ENCODE results near the gene HID1. TPM values are rescaled to one million over a fixed set of nuclear protein-coding genes. Genes with fewer than 3 reads are reported as not detected.

HID1 gene
- total RNA-seq, 1 donor from 2014 or later = 8.9 TPM

DNA sequence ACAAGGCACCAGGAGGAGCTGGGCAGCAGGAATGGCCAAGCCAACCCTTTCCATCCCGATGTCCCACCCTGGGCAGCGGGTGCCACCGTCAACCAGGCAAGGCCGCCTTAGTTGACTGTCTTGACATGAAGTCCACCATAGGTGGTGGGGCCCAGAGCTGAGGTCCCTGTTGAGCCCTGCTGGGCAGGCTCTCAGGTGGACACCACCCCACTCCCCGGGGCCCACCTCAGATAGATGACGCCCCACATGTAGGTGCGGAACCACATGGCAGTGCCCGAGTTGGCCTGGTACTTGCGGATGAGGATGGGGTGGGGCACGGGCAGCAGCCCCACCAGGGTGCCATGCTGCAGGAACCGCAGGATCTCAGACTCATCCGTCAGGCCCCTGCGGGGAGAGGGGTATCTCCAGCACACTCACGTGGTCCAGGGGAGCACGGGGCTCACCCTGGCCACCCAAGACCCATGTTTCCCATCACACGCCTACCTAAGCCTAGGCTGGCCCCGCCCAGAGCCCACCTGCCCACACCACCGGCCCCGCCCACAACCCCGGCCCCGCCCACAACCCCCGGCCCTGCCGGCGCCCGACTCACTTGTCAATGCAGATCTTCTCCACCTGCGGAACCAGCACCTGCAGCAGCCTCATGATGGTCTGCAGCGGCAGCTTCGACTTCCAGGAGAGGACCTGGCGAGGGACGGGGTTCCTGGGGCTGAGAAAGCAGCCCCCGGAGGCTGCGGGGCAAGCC, 20.7 kb downstream of the HID1 start:
- DNase-seq (ENCODE audit: low spot score) = no peak

DNA sequence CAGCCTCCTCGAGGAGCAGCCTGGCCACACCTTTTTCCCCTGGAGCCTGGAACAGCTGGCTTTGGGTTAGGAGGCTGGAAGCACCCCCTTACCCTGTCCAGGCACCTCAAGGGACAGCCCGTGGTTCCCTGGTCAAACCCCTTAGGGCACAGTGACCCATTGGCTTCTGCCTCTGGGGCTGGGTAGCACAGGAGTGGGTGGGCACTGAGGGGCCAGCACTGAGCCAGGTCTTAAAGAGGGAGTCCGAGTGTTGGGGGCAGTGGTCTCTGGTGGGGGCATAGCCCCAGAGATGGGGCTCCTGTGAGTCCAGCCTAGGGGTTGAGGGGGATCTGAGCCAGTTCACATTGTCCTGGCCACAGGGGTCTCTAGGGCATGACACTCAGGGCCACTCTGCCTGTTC, 21.5 kb downstream of the HID1 start:
- DNase-seq (ENCODE audit: low spot score) = no peak

DNA sequence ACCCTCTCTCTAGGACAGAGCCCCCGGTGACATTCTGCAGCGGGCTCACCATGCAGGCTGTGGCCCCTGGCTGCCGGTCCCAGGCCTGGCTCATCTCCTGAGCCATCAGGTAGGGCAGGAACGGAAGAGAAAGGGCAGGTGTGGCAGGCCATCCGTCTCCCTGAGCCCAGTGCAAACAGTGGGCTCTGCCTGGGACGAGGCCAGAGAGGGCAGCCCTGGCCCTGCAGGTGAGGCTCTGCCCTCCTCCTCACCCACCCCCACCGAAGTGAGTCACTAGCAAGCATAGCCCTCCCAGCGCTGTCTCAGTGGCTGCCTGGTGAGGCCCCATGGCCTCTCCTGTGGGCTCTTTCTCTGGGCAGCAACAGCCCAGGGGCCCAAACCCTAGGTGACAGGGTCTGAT, 22.4 kb downstream of the HID1 start:
- no peak for DNase-seq (ENCODE audit: low spot score)

DNA sequence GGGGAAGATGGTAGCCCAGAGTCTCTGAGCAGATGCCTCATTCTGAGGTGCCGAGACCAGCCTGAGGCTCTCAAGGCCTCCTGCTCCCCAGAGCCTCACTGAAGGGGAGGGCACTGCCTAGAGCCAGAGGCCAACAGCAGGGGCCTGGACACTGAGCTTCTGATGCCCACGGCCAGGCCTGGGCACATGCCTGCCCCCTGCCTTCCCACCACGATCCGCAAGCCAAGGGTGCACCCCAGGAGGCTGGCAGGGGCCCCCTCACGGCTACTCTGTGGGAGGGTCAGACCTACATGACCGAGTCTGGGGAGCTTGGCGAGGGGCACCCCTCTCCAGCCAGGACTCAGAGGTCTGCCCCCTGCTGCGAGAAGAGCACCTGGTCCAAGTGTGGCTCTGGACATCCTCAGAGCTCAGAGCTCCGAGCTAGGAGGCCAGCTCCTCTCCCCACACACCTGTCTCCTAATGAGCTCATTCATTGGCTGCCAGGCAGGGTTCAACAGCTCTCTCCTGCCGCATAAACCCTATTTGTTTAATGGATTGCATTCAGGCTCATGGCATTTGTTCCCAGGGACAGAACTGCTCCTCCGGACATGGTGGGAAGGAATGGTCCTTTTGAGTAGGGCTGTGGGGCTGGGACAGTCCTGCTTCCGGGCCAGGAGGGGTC, 23.0 kb downstream of the HID1 start:
- DNase-seq (ENCODE audit: low spot score) = no peak

DNA sequence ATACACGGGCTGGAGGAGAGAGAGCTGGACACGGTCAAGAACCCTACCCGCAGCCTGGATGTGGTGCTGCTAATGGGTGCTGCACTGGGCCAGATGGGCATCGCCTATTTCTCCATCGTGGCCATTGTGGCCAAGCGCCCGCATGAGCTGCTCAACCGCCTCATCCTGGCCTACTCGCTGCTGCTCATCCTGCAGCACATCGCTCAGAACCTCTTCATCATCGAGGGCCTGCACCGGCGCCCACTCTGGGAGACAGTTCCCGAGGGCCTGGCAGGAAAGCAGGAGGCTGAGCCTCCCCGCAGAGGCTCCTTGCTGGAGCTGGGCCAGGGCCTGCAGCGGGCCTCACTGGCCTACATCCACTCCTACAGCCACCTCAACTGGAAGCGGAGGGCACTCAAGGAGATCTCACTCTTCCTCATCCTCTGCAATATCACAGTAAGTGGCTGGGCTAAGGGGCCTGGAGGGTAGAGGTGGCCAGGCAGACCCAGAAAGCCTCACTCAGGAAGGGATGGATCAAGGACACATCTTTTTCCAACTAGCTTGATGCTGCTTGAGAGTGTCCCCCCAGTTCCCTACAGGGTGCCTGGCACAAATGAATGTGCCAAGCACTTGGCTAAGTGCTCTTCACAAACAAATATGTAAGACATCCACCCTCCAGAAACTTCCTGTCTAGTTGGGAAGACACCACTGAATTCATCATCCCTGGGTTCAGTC, 25.4 kb downstream of the HID1 start:
- DNase-seq (ENCODE audit: low spot score) = no peak

DNA sequence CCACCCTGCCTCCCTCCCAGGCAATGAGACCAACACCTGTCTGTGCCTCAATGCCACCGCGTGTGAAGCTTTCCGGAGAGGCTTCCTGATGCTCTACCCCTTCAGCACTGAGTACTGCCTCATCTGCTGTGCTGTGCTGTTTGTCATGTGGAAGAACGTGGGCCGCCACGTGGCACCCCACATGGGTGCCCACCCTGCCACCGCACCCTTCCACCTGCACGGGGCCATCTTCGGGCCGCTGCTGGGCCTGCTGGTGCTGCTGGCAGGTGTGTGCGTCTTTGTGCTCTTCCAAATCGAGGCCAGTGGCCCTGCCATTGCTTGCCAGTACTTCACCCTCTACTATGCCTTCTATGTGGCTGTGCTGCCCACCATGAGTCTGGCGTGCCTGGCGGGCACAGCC, 25.9 kb downstream of the HID1 start:
- DNase-seq (ENCODE audit: low spot score) = no peak

DNA sequence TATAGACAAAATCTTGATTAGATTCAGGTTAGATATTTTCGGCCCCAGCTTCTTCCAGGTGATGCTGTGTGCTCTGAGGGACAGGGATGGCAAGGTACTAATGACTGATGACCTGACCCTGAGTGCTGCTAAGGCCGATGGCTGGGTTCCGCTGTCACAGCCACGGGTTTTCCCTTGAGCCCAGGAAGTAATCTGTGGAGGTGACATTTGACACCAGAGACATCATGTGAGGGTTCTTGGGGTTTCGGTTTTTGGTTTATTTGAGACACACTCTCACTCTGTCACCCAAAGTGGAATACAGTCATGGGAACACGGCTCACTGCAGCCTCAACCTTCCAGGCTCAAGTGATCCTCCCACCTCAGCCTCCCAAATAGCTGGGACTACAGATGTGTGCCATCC, 27.0 kb downstream of the HID1 start:
- DNase-seq (ENCODE audit: low spot score) = no peak

DNA sequence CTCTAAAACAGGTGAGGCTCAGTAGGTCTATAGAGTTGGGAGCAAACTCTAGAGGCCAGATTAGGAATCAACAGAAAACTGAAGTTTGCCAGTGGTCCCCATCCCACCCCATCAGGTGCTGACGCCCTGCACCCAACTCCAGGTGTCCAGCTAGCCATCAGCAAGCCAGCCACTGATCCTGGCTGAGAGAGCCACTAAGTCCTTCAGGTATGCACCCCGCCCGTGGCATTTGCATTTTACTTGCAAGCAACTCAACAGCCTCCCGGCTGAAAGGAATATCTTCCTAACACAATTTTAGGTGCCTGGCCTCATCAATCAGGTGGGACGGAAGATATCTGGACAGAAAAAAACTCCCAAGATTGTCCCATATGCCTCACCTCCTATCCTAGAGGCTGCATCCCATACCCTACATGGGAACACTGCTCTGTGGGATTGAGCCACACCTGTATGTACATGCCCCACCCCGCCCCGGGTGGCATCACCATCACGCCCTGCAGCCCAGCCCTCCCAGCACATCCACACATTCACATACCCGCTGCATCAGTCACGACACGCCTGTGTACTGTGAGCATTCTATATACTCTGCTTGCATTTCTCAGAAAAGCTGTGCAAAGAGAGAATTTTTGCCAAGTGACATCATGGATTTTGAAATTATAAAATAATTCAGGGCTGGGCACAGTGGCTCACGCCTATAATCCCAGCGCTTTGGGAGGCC, 28.6 kb downstream of the HID1 start:
- no peak for DNase-seq (ENCODE audit: low spot score)

DNA sequence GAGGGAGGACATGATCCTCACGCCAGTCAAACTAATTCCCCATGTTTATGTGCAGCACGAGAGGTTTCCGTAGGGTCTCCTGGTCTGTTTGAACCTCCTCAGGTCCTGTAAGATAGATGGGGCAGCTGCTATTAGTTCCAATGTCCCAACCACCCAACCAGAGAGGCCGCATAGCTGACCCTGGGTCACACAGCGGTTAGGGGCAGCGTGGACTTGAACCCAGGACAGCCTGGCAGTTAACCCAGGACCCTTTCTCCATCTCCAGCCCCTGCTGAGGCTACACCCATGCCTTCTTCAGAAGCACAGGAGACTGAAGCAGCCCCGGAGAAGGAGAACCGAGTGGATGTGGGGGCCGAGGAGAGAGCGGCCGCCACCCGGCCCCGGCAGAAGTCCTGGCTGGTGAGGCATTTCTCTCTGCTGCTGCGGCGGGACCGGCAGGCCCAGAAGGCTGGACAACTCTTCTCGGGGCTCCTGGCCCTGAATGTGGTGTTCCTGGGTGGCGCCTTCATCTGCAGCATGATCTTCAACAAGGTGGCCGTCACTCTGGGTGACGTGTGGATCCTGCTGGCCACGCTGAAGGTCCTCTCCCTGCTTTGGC, 31.3 kb downstream of the HID1 start:
- no peak for DNase-seq (ENCODE audit: low spot score)

DNA sequence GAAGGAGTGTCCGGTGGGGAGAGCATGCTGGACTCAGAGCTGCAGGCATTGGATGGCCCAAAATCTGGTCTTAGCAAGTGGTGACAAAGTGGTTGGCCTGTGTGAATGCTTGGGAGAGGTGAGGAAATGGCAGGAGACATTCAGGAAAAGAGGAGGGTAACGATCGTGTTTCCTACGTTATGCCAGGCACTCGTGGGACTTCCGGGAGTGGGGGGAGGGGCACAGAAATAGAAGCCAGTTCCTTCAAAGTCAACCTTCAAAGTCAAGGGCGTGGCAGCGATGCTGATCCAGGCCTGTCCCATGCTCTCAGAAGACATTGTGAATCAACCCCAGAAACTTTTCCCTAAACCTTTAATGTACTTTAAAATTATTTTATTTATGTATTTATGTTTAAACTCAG, 33.0 kb downstream of the HID1 start:
- DNase-seq (ENCODE audit: low spot score) = no peak

DNA sequence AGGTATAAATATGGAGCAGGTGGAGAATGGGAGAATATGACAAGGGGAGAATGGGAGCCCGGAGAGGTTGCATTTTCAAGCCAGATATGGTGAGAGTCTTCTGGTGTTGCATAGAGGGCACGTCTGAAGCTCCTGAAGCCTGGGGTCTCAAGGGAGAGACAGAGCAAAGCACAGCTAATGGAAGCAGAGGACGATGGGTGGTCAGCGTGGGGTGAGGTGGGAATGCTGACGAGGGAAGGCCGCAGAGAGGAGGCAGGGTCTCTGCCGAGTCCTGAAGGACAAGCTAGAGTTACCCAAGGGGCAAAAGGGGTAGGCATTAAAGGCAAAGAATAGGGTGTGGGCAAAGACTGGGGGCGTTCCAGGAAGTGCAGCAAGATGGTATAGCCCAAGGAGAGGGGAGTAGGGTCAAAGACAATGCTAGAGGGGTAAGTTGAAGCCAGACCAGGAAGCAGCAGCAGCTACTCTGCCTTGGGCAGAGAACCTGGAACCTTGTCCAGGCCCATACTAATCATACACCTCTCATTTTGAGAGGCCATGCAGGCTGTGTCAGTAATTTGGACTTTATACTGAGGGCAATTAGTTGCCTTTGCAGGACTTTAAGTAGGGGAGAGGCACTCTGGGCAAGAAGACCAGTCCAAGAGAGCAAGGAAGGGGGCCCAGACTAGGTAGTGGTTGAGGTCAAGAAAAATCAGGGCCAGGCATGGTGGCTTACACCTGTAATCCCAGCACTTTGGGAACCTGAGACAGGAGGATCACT, 34.2 kb downstream of the HID1 start:
- no peak for DNase-seq (ENCODE audit: low spot score)

DNA sequence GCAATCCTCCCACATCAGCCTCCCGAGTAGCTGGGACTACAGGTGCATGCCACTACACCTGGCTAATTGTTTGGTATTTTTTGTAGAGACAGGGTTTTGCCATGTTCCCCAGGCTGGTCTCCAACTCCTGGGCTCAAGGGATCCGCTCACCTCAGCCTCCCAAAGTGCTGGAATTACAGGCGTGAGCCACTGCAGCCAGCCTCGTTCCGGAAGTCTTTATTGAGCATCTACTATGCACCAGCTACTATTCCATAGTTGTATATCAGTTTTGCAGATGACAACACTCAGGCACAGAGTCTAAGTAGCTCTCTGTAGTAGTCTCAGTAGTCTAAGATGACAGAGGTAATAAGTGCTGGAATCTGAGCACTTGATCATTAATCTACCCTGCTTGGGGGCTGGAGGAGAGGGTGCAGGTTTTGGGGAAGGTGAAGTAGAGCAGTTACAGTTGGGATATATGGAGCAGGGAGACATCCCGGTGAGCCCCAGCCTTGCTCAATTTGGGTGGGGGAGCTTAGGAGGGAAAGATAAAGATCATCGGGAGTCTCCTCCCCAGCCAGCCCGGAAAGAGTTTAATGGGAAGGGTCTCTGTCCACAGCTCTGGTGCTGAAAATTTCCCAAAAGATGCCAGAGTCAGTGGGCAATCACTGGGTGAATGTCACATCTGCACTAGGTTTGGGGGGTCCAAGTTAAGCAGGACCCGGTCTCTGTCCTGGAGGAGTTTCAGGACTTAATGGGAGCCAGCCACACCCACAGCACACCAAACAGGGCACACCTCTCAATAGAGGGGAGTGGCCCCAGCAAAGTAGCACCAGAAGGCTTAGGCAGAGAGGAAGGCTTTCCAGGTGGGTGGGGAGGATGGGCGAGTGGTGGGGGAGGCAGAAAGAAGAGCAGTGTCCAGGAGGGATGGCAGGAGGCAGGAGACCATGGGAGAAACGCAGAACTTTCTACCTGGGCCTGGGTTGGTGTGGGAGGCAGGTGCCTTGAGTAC, 35.2 kb downstream of the HID1 start:
- DNase-seq (ENCODE audit: low spot score) = no peak

DNA sequence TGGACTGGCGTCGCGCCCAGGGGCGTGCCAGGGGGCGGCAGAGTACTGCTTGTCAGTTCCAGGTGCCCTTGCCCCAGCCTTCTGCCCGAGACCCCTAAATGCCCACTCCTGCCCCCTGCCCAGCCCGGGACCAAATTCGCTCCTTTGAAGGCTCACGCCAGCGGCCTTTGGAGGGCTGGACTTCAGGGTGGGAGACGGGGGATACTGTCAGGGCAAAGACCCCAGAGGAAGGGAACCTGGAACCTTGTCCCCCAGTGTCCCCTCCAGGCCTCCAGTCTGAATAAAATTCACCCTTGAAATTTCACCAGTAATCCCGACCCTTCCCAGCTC, 36.1 kb downstream of the HID1 start:
- no peak for DNase-seq (ENCODE audit: low spot score)

DNA sequence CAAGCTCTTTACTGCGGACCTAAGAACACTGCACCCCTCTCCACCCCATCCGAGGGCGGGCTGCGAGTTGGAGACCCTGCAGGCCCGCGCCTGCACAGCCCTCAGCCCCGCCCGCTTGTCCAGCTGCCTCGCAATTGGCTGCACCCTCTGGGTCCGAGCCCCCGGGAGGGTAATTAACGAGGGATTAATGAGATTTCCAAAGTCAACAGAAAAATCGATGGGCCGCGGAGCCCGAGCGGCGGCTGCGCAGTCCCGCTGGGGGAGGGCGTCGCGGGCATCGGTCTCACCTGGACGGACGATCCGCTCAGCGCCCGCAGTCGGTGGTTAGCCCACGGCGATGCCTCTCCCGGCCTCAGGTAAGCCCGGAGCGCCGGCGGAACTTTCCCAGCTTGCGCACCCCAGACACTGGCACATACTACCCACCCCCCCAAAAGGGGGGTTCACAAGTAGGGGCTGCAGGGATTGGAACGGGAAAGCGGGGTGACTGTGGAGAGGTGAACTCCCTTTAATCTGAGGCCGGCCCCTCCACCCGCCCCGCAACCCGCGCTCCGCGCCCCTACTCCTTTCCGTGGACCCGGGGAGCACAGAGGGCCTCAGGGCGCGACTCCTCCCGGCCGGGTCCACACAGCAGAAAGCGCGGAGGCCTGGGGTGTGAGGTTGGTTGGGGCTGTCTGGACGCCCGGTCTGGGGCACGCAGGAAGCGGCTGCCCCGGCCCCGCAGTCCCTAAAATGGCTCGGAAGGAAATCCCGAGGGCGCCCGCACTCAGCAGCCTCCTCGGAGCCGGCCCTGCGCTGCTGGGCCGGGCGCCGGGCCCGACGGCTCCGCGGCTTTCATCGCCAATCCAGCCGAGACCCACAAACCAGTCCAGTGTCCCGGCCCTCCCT, 36.7 kb downstream of the HID1 start, which contains the start of gene OTOP3:
OTOP3 (plus strand) TSS at position 314 of the 885 bp plus-strand sequence; CDS start at position 338, 24 bp downstream.
- DNase-seq (ENCODE audit: low spot score) = no peak

DNA sequence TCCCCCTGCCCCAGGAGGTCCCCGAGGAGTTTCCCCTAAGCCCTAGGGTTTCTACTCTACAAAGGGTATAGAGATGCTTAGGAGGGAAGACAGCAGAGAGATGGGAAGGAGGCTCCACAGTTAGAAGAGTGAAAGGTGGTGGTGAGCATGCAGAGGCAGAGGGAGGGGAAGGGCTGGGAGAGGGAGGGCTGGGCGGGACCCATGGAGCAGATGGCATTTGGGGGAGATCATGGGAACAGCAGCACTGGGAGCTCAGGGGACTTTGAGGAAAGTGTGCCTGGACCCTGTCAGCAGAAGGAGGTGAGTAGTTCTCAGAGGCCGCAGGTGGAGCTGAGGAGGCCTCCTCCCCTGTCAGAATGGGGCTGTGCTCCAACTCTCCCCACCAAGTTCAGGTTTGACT, 37.5 kb downstream of the HID1 start:
- no peak for DNase-seq (ENCODE audit: low spot score)

DNA sequence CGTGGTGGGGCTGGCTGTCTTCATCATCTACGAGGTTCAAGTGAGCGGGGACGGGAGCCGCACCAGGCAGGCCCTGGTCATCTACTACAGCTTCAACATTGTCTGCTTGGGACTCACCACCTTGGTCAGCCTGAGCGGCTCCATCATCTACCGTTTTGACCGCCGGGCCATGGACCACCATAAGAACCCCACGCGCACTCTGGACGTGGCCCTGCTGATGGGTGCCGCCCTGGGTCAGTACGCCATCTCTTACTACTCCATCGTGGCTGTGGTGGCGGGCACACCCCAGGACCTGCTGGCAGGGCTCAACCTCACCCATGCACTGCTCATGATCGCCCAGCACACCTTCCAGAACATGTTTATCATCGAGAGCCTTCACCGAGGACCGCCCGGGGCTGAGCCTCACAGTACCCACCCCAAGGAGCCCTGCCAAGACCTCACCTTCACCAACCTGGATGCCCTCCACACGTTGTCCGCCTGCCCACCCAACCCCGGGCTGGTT, 42.0 kb downstream of the HID1 start:
- no peak for DNase-seq (ENCODE audit: low spot score)

DNA sequence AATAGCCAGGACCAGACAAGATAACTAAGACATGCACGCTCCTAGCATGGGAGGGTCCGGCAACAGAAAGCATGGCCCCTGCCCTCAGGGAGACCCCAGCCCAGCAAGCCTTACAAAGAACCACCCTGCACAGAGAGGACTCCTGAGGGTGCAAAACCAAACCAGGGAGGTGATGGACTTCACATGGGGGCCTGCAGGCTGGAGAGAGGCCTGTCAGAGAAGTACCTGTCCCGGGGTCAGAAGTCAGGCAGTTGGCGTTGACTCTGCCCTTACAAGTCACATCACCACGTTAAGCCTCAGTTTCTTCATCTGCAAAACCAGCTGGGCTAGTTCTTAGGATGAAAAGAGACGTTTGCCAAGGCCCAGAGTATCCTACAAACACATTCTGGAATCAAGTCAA, 43.8 kb downstream of the HID1 start:
- no peak for DNase-seq (ENCODE audit: low spot score)

DNA sequence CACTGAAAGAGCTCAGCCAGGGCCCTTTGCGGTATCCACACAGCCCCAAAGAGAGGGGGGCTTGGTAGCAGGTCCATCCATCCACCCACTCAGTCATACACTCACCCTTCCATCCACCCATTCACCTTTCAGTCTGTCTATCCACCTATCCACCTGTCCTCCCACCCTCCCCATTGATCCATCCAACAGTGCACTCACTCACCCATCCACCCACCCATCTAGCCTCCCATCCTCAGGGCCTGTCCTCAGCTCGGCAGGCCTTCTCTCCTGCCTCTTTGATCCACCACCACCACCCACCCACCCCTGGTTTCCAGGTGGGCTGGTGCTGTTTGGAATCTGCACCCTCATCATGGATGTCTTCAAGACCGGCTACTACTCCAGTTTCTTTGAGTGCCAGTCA, 47.3 kb downstream of the HID1 start:
- no peak for DNase-seq (ENCODE audit: low spot score)
